Measurements from ENCODE around the gene FLRT1.
A peak's percentile ranks its signal among the peaks of the same experiment; 100 is the strongest.

FLRT1 gene

DNA sequence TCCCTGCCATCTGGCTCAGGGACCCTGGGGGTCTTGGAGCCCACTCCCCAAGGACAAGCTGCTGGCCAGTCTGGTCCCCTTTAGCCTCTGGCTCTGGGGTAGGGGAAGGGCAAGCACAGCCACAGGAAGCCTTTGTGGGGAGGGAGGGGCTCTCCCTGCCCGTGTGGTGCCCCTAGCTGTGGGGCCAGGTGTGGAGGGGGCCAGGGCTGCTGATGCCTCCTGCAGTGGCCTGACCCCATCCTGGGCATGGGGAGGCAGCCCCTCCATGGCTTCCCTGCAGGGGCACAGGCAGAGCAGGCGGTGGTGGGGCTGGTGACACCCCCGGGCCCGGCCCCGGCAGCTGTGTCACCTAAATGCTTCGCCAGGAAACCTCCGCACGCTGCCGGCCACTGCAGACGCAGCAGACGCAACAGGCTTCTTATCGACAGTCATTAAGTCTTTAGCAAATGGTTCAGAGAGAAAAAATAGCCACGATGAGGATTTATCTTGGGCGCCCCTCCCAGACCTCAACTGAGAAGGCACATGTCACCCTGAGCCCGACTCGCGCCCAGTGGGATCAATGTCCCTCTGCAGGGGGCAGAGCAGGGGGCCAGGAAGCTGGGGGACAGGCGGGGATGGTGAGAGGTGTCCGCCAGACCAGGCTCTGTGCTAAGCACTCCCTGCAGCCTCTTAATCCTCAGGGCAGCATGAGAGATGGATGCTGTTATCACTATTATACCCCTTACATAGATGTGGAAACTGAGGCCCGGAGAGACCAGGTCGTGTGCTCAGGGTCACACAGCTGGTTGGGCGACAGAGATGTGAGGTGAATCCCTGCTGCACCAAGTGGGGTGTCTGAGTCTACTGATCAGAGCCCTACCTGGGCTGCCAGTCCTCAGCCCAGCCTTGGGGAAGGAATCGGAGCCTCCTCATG, 33.9 kb downstream of the FLRT1 start:
- no peak for DNase-seq

DNA sequence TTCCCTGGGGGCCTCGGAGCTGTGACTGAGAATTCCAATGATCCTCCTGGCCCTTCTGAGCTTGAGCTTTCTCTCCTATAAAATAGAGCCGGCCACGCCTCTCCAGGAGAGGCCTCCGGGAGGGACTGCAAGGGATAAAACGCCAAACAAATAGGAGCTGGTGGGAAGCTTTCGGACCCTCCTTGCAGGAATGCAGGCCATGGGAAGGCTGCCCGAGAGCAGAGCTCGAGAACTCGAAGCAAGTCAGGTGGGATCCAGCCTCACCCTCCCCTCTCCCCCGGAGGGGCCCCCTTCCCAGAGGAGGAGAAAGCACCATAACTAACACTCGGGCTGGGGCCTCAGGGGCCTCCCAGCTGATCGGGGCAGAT, 34.6 kb downstream of the FLRT1 start:
- DNase-seq: no peak

DNA sequence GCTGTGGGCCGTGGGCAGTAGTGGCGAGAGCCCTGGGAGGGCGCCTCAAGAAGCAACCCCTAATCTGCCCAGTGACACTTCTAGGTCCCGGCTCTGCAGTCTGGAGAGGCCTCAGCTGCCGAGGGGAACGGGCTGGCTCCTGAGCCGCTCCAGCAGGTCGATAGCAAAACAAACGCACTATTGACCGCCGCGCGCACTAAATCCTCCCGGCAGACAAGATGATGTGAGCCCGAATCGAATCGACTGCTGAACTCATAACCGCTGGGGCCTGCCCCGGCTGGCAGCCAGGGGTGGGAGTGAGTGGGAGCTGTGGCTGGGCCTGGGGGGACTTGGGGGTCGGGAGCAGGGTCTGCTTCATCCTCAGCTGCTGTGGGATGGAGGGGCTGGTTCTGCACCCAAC, 36.1 kb downstream of the FLRT1 start:
- DNase-seq: no peak

DNA sequence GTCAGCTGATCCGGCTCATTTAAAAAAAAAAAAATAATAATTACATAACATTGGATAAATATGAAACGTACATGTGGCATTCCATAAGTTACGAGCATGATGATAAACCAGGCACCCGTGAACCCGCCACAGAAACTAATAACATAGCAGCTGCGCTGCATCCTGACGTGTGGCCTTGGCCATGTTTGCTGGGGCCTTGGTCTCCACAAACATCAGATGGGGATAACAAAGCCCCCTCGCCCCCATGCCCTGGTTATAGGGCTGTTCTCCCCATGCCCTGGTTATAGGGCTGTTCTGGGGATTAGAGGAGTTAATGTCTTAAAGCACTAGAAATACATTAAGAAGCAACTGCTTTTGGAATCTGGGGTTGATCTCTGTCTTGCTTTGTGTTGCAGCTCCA, 36.7 kb downstream of the FLRT1 start:
- no peak for DNase-seq

DNA sequence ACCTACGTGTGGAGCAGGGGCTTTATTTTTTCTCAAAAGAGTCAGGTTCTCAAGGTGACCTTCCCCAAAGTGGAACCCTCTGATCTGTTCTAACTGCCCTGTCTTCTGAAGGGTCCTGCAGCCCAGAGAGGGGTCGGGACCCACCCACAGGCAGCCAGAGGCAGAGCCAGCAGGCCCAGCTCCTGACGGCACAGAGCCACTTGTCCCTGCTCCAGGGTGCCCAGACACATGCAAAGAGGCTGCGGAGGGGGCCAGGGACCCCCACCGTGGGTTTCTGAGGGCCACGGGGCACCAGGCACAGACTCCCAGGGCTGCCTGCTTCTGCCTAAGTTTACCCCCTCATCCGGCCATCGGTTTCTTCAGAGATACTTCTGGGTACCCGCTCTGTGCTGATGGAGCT, 37.1 kb downstream of the FLRT1 start:
- DNase-seq: no peak

DNA sequence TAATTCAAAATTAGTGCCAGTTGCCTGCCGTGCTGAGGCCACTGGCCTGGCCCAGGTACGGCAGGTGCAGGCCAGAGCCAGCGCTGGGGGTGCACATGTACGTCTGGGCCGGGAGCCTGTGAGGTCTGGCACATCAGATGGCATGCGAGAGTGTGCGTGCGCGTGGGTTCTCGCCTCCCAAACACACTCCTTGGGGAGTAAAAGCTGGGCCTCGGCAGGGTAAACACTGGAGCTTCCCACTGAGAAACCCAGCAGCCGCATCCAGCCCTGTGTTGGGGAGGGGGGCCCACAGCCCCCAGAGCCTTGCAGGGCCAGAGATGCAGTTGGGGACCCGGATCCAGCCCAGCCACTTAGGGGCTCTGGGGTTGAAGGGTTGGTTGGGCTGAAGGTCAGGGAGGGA, 37.8 kb downstream of the FLRT1 start:
- DNase-seq: no peak

DNA sequence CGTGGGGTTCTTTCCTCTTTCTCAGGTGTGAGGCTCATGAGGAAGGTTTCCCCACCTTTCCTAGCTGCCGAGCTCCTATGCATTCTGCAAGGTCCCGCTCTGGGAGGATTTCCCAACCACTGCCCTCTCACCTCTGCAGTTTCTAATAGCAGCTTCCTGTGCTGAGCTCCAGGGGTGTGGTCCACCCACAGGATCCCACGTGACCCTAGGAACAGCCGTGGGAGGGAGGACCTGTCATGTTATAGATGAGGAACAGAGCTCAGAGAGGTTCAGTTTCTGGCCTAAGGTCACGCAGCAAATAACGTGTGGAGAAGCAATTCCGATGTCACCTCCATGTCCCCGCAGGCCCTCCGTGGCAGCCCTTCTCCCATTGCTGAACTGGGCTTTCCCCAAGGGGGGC, 38.5 kb downstream of the FLRT1 start:
- DNase-seq: peak in 1 of 5 donors; percentile 40

DNA sequence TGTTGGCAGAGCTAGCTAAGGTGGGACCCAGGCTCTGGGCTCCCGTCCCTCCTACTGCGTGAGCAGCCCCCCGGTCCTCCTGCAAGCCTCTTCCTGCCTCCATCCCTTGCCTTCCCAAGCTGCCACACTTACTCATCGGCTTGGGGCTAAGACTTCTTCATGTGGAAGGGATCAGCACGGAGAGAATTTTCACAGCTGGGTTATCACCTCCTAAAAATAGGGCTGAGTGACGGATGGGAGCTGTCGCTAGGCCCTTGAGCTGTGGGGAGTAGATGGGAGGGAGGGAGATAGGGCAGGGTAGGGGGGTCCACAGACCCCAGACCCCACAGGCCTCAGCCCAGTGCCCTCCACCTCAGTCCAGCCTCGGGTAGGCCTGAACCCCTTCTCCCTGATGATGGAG, 41.0 kb downstream of the FLRT1 start:
- no peak for DNase-seq

DNA sequence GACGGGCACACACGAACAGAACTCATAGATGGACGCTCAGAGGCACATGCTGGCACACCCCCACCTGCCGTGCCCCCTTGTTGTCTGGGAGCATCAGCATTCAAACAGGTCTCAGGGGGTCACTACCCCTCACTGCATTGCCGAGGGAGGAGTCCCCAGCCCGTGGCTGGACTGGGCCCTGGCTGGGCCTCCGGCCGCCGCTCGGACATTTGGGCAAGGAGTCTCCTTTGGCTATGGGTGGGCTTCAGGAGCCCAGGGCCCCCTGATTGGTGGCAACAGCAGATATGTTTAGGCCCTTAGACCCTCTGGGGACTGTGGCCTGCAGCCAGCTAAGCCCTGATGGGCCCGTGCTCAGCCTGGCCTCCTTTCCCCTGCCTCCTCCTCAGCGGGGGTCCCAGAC, 41.9 kb downstream of the FLRT1 start:
- DNase-seq: no peak

DNA sequence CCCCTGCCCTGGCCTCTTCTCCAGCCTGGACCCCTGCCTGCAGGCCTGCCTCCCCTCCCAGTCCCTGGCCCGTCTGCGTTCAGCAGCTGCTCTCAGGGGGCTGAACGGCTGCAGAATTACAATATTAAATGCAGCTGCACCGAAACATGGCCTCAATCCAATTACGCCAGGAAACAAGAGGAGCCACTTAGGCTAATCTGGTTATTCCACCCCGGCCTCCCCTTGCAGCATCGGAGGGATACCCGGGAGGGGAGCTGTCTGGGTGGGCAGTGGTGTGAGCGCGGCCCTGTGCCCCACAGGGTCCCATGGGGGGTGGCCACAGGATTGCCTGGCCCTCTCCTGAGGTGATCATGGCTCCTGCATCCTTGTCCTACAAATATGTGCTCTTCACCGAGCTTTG, 42.6 kb downstream of the FLRT1 start:
- no peak for DNase-seq

DNA sequence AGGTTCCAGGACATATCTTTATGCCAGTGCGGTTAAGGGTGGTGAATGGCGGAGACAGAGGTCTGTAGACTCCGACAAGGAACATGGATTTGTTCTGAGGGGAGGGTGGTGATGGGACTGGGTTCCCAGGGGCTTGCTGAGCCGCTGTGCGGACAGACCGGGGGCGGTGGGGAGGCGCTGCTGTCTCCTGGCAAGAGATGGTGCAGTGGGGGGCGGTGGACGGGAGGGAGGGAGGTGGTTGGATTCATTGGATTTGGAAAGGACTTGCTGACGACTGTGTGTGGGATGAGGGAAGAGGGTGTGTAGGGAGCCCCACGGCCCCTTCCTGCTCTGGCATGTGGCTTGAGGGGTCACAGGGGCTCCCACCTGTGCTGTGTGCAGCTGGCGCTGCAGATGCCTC, 43.2 kb downstream of the FLRT1 start:
- DNase-seq: no peak

DNA sequence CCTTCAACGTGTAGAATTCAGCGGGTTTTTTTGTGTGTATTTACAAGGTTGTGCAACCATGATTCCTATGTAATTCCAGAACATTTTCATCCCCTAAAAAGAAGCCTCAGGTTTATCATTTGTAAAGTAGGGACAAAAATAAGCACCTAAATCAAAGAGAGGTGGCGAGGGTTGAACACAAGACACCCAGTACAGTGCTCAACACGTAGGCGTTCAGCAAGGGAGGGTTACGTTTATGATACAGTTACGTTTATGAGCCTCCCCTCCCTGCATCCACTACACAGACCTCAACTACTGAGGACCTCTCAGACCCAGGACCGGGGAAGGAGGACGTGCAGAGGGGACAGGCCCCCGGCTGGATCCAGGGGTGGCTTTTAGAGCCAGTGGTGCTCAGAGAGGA, 44.7 kb downstream of the FLRT1 start:
- DNase-seq: no peak

DNA sequence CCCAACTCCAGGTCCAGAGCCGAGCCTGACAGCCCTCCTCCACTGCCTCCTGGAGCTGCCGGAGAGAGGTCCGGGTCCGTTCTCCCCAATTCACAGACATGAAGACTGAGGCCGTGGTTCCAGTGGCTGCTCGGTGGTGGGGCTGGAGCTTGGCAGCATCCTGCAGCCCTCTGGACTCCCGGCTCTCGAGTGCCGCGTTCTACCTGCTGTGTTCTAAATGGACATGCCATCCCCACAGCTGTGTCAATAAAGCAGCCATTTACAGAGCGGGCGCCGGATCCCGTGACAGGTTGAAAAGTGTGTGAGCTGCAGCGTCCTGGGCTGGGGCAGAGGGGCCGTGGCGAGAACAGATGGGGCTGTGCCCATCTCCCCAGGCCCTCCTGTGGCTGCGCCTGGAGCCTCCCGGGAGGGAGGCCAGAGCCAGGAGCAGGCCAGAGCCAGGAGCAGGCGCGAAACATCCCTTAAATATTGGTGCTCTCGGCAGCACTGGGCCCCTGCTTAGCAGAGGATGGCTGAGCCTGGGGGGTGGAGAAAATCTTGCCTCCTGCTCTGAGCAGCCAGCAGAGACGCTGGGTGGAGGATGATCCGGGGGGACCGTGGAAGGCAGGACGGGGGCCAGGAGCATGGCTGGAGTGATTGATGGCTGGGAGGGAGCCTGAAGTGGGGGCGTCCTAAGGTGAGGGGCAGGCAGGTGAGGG, 46.2 kb downstream of the FLRT1 start:
- DNase-seq: no peak

DNA sequence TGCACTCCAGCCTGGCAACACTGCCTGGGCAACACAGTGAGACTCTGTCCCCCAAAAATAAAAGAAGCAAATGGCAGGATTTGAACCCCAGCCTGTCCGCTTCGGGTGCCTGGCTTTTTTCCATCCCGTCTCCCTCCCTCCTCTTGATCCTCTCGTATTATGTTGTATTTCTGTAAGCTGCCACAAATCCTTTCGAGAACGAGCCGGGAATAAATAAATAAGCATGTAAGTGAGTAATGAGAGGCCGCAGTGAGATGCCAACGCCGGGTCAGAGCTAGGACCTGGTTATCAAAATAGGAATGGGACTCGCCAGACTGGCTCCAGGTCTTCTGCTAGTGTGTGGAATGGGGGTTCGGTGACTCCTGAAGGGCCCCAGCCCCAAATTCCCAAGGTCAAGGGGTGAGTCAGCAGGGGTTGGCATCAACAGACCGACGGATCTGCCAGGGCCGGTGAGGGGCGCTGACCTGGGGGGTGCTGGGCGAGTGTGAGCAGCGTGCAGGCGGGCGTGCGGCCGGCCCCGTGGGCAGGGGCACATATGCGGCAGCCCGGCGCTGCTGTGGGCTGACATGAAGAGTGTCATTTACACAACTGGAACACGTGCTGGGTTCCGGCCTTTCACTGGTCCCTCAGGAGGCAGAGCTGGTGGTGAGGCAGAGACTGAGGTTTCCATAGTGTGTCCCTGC, 47.8 kb downstream of the FLRT1 start:
- DNase-seq: no peak

DNA sequence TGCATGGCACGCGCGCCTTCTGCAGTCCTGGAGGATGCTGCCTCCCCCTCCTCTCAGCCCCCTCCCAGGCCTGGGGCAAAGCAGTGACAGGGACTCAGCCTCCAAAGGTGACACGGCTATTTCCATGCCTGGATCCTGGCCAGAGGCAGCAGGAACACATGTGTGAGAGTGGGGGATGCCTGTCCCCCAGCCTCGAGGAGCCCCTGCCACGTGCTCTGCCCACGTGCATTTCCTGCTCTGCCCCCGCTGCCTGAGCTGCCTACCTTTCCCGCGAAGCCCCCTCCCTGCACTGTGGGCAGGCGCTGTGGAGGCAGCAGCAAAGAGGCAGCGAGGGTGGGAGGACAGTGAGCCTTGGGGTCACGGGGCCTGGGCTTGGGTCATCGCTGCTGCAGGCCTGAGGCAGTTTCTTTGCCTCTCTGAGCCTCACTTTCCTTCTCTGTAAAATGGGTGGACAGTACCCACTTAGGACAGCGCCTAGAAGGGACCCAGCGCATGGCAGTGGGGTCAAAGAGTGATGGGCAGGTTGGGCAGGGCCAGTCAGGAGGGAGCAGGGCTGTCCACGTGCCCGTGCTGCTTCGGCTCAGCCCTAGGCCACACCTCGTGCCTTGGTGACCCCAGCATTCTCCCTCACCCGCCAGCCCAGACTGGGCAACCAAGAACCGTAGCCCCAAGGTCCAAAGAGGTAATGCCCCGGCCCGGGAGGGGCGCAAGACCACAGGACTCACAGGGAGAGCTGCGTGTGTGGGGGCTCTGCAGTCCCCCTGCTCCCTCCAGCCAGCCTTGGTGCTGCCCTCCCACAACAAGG, 48.6 kb downstream of the FLRT1 start:
- no peak for DNase-seq

DNA sequence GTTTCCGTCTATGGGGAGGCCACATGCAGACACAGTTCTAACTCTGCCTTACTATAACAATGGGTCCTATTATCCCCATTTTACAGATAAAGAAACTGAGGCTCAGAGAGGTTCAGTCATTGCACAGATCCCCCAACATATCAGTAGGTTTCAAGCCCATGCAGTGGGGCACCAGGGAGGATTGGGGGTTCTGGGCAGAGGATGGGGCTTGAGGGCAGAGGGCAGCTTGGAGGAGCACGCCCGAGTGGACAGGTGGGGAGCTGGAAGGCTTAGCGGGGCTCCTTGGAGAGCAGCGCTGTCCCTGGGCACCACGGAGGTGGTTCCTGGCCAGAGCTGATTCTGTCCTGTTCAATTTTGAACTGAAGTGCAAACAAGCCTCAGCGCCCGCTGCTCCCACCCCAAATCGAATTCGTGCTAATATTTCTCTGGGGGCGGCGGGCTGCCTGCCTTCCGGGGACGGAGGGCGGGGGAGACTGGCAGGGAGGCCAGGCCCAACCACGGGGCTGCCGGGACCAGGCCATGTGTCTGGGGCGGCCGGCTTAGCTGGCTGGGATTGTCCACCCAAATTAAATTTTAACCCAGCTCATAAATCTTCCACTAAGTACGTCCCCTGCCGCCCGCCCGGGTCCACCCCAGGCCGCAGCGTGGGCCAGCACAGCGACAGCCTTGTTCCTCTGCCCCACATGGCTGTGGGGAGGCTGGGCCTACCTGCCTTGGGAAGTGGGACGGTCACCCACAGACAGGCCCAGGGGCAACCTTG, 49.4 kb downstream of the FLRT1 start:
- no peak for DNase-seq

Data from T-helper 1 cell (primary cell).